Panc1 (cell line): ENCODE measurements around the gene CWC25.

ENCODE experiments used
- POLR2AphosphoS5 ChIP-seq: IDR thresholded peaks from 2 replicates; pipeline ENCODE4 v1.6.1; 2012; ENCODE audit warnings: mild to moderate bottlenecking, low read depth, low read length, moderate library complexity
- TCF7L2 ChIP-seq: IDR thresholded peaks from 2 replicates; pipeline ENCODE4 v1.6.1; 2011; ENCODE audit warnings: mild to moderate bottlenecking, low read depth, low read length, inconsistent platforms
- TF ChIP-seq, protein P1 (sequence below): fragments of 450-650 bp; IDR thresholded peaks from 2 replicates; pipeline ENCODE4 v1.5.1; 2017; ENCODE audit warnings: mild to moderate bottlenecking

DNA sequence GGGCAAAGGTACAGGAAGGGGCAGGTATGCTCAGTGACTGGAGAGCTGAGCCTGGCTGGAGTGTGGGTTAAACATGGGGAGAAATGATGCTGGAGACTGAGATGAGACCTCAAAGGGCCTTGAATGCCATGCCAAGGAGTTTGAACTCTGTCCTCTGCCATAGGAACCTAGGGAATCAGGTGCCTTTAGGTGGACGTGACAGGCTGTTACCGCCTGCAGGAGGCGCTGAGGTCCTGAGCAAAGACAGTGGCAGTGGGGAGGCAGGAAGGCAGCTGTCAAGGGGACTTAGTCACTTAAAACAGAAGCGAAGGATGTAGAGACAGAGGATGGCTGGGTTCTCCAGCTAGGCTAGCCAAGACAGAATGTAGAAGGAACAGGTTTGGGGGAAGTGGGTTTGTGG lies 63.5 kb downstream of the CWC25 start:
- TF ChIP-seq, protein P1, sequence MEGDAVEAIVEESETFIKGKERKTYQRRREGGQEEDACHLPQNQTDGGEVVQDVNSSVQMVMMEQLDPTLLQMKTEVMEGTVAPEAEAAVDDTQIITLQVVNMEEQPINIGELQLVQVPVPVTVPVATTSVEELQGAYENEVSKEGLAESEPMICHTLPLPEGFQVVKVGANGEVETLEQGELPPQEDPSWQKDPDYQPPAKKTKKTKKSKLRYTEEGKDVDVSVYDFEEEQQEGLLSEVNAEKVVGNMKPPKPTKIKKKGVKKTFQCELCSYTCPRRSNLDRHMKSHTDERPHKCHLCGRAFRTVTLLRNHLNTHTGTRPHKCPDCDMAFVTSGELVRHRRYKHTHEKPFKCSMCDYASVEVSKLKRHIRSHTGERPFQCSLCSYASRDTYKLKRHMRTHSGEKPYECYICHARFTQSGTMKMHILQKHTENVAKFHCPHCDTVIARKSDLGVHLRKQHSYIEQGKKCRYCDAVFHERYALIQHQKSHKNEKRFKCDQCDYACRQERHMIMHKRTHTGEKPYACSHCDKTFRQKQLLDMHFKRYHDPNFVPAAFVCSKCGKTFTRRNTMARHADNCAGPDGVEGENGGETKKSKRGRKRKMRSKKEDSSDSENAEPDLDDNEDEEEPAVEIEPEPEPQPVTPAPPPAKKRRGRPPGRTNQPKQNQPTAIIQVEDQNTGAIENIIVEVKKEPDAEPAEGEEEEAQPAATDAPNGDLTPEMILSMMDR, result no peak
- no peak for TF ChIP-seq POLR2AphosphoS5
- no peak for TF ChIP-seq TCF7L2
